Osteoblast (primary cell): ENCODE data around the gene SEMA3F. TPM values are rescaled to one million over a fixed set of nuclear protein-coding genes. Genes with fewer than 3 reads are reported as not detected.

Experiments used
- DNase-seq: peaks from one replicate; pipeline ENCODE4 v3.0.0; 2011; ENCODE audit warnings: low spot score, mixed read lengths; ENCODE audit not compliant: insufficient read length; ENCODE audit errors: missing footprints
- H2AFZ ChIP-seq: 2 replicates; pipeline ENCODE4 v1.6.0; 2011; ENCODE audit warnings: mild to moderate bottlenecking, low read length
- H3K27ac ChIP-seq: 2 replicates; pipeline ENCODE4 v1.5.1; 2011; ENCODE audit warnings: mild to moderate bottlenecking, low read depth, low read length, moderate library complexity
- H3K27me3 ChIP-seq: 2 replicates; pipeline ENCODE4 v1.6.0; 2012; ENCODE audit warnings: mild to moderate bottlenecking, control low read depth, inconsistent platforms, low read length, moderate library complexity; ENCODE audit not compliant: insufficient read depth
- H3K36me3 ChIP-seq: 2 replicates; pipeline ENCODE4 v1.5.1; 2011; ENCODE audit warnings: mild to moderate bottlenecking, low read length, control low read depth, moderate library complexity; ENCODE audit not compliant: insufficient read depth
- H3K4me1 ChIP-seq: 2 replicates; pipeline ENCODE4 v1.5.1; 2011; ENCODE audit warnings: mild to moderate bottlenecking, low read length, control low read depth, moderate library complexity; ENCODE audit not compliant: insufficient read depth
- H3K4me2 ChIP-seq: 2 replicates; pipeline ENCODE4 v1.6.0; 2011; ENCODE audit warnings: mild to moderate bottlenecking, low read length; ENCODE audit not compliant: insufficient read depth
- H3K4me3 ChIP-seq: fragments of 200-600 bp; sonication (generic); 3 replicates; pipeline ENCODE4 v1.5.1; 2012; ENCODE audit warnings: mild to moderate bottlenecking, low read length, inconsistent platforms; ENCODE audit not compliant: insufficient read depth
- H3K79me2 ChIP-seq: 2 replicates; pipeline ENCODE4 v1.6.0; 2012; ENCODE audit warnings: mild to moderate bottlenecking, low read length, control low read depth, inconsistent platforms; ENCODE audit not compliant: insufficient read depth
- H3K9me3 ChIP-seq: 2 replicates; pipeline ENCODE4 v1.5.1; 2011; ENCODE audit warnings: low read depth, low read length, control low read depth
- H4K20me1 ChIP-seq: 2 replicates; pipeline ENCODE4 v1.6.0; 2012; ENCODE audit warnings: mild to moderate bottlenecking, low read length, control low read depth; ENCODE audit not compliant: insufficient read depth
- CTCF ChIP-seq: IDR thresholded peaks from 2 replicates; pipeline ENCODE4 v1.5.1; 2011; ENCODE audit warnings: mild to moderate bottlenecking, low read depth, low read length, moderate library complexity; ENCODE audit errors: extremely low read depth
- total RNA-seq: library from RNA; depleted of rRNA; stranded (reverse); fragments of >200 nt; gene quantifications from 2 replicates; pipeline ENCODE4 v1.2.3, GENCODE V29; 2012

SEMA3F gene
- total RNA-seq, 1 donor = 5.1 TPM

DNA sequence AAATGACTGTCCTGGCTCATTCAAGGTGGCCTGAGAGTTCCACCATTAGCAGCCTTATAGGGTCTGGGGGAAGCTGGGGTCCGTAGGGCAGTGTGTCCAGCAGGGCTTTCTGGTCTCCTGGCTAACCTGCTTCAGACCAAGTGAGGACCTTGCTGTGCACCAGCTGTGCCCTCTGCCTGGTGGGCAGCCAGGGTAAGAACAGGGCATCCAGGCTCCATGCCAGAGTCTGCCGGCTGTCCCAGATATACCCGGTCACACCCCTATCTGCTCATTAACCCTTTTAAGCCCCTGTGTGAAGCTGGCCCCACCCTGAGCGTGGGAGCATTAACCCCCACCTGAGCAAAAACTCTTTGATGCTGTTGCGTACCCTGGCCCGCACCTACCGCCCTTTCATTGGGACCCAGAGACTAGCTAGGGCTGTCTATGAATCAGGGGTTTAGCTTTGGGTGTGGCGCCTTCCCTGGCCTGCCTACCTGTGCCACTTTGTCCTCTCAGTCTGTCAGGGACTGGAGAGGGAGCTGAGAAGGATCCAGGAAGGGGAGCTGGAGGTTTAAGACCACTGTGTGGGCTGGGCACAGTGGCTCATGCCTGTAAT lies 17.6 kb downstream of the SEMA3F start:
- DNase-seq = peak; percentile 89
- Histone ChIP-seq H3K4me1 (peaks cover 16% of the 10 kb centered on the region), H3K79me2 (peaks cover 45% of the 10 kb centered on the region), H3K36me3 (peaks cover 5% of the 10 kb centered on the region), H2AFZ (no peak overlapping the region), H3K4me2 (no peak overlapping the region), H3K27me3 (no peaks in the 10 kb centered on the region), H3K4me3 (no peak overlapping the region), H3K27ac (no peak overlapping the region), H4K20me1 (no peaks in the 10 kb centered on the region), H3K9me3 (no peaks in the 10 kb centered on the region)
- TF ChIP-seq CTCF = no peak

- no peaks in the 10 kb centered on the region for H4K20me1 ChIP-seq
- peaks cover 12% of the 10 kb centered on the region for H3K4me1 ChIP-seq
- no peak overlapping the region for H3K4me2 ChIP-seq
- no peak overlapping the region for H3K27ac ChIP-seq
- TF ChIP-seq CTCF = no peak
- H3K27me3 ChIP-seq = no peaks in the 10 kb centered on the region
- peaks cover 34% of the 10 kb centered on the region for H3K79me2 ChIP-seq
- H3K4me3 ChIP-seq = no peak overlapping the region
- H3K36me3 ChIP-seq = peaks cover 5% of the 10 kb centered on the region
- DNase-seq = no peak
- no peak overlapping the region for H2AFZ ChIP-seq
- H3K9me3 ChIP-seq = no peaks in the 10 kb centered on the region
These were observed 18.8 kb downstream of the SEMA3F start for GRCh38 chr3:50173685-50174516.

DNA sequence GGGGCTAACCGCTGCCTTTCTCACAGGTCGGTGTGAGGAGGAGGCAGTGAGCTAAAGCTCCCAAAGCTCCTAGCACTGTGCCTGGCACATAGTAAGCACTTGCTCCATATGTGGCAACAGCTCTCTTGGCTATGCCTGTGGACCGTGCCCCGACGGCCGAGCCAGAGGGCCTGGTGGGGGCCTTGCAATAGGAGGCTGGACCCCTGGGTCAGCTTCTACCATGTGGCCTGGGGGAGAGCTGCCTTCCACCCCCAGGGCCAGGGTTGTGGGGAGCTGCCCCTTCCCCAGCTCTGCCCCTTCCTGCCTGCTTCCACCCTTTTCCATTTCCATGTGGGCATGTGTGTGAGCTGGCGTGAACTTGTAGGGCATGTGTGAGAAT lies 19.4 kb downstream of the SEMA3F start:
- H4K20me1 ChIP-seq = no peaks in the 10 kb centered on the region
- no peak for DNase-seq
- peaks cover 28% of the 10 kb centered on the region for H3K79me2 ChIP-seq
- no peaks in the 10 kb centered on the region for H3K27me3 ChIP-seq
- H3K4me2 ChIP-seq = no peak overlapping the region
- H3K4me3 ChIP-seq = no peak overlapping the region
- no peak overlapping the region for H3K27ac ChIP-seq
- no peak for TF ChIP-seq CTCF
- no peaks in the 10 kb centered on the region for H3K9me3 ChIP-seq
- peaks cover 5% of the 10 kb centered on the region for H3K36me3 ChIP-seq
- peaks cover 12% of the 10 kb centered on the region for H3K4me1 ChIP-seq
- no peak overlapping the region for H2AFZ ChIP-seq

GRCh38 chr3:50174947-50175524 lies 19.9 kb downstream of the SEMA3F start:
- Histone ChIP-seq H3K4me1 (peaks cover 12% of the 10 kb centered on the region), H3K4me3 (no peak overlapping the region), H3K27me3 (no peaks in the 10 kb centered on the region), H3K9me3 (no peaks in the 10 kb centered on the region), H2AFZ (no peak overlapping the region), H4K20me1 (no peaks in the 10 kb centered on the region), H3K36me3 (peaks cover 5% of the 10 kb centered on the region), H3K4me2 (no peak overlapping the region), H3K27ac (no peak overlapping the region), H3K79me2 (peaks cover 22% of the 10 kb centered on the region)
- no peak for TF ChIP-seq CTCF
- no peak for DNase-seq
